Measurements from ENCODE around the gene DPY19L3.

DNA sequence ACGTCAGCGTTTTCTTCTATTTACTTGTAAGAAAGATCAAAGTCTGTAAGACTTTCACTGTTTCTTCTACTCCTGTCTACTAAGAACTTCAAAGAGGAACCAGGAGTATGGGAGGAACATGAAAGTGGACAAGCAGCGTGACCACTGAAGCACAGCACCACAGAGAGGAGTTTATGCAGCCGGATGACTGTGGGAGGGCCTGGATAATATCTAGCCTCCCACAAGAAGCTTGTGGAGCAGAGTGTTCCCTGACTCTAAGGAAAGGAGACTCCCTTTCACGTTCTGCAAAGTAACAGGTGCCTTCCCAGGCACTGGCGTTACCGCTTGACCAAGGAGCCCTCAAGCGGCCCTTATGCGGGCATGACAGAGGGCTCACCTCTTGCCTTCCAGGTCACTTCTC is 91.8 kb downstream of the DPY19L3 start:
- TF ChIP-seq, protein P1, sequence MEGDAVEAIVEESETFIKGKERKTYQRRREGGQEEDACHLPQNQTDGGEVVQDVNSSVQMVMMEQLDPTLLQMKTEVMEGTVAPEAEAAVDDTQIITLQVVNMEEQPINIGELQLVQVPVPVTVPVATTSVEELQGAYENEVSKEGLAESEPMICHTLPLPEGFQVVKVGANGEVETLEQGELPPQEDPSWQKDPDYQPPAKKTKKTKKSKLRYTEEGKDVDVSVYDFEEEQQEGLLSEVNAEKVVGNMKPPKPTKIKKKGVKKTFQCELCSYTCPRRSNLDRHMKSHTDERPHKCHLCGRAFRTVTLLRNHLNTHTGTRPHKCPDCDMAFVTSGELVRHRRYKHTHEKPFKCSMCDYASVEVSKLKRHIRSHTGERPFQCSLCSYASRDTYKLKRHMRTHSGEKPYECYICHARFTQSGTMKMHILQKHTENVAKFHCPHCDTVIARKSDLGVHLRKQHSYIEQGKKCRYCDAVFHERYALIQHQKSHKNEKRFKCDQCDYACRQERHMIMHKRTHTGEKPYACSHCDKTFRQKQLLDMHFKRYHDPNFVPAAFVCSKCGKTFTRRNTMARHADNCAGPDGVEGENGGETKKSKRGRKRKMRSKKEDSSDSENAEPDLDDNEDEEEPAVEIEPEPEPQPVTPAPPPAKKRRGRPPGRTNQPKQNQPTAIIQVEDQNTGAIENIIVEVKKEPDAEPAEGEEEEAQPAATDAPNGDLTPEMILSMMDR (IDR thresholded peaks at IDR 0.05): no peak
- TF ChIP-seq POLR2A (IDR thresholded peaks at IDR 0.05): no peak
